Measurements from ENCODE around the gene FANCF.

FANCF gene

DNA sequence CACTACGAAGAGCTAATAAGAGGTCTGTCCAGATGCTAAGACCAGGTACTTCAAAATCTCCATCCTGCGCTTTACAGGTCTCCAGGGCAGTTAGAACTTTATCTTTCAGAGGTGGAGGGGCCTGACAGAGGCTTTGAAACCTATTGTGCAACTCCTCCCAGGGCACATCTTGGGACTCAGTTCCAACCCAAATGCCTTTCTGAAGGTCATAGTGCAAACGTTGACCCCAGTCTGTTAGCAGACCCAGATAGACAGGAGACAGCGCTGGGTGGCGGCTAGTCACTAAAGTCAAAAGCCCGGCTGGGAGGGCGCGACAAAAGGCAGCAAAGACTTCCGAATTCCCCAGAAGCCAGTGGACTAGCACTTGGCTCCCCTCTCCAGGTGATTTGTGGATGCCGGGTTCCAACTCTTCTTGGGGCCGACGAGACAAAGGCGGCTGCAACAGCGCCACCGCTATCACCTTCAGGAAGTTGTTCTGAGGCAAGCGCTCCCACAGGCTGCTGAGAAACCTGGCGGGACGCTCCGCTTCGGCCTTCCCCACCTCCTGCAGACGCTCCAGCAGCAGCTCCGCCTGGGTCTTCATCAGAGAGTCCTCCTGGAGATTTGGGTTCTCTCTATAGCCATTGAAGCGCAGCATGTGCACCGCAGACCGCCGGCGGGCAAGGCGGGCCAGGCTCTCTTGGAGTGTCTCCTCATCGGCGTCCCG, 728 bp downstream of the FANCF start:
- peak; percentile 78 for DNase-seq

DNA sequence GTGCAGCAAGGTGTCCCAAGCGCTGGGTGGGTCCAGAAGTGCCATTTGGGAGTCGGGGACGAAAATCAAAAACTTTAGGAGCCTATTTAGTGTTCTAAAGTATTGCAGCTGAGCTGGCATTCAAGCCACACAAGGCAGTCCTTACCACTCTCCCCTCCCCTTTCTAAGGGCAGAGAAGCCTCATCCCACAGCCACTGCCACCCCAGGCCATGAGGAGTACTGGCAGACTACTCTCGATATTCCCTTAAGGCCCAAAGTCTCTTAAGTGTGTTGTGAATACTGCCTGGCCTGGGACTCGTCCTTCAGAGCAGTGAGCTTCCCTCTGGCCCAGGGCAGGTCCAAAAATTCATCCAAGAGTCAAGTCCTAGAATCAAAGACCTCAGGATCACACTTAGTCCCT, 7.8 kb downstream of the FANCF start:
- DNase-seq: no peak

DNA sequence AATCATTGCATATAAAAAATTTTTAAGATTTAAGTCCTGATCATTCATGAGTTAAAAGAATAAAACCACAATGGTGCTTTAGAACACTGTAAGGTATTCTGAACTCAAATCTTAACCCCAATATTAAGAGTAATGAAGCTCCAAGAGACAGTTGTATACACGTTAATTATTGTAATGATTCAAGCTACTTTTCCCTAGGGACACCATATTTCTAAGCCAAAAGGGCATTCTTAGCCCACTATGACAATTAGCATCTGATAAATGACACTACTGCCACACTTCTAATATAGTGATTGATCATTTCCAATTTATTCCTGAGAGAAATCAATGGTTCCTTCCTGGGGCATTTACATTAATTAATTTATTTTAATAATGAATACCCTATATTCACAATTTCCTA, 21.7 kb downstream of the FANCF start:
- no peak for DNase-seq

- DNase-seq: no peak
Measured at GRCh38 chr11:22602504-22602903, 23.1 kb downstream of the FANCF start.

DNA sequence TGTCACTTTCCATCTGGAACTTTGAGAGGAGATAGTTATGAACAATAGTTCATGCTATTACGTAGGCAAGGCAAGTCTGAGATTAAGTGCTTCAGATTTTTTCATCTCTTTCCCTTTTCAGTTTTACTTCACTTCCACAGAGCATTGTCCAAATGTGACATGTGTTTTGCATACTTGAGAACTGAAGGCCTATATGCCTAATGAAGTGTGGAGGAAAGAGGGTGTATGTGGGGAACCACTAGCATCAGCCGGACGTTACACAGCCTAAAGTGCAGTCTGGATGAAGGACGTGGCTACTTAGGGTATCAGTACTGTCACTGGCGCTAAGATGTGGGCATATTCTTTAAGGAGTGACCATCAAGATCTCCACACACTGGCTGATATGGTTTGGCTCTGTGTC, 26.2 kb downstream of the FANCF start:
- DNase-seq: no peak

- no peak for DNase-seq
Measured at GRCh38 chr11:22597062-22597461, 28.6 kb downstream of the FANCF start.

DNA sequence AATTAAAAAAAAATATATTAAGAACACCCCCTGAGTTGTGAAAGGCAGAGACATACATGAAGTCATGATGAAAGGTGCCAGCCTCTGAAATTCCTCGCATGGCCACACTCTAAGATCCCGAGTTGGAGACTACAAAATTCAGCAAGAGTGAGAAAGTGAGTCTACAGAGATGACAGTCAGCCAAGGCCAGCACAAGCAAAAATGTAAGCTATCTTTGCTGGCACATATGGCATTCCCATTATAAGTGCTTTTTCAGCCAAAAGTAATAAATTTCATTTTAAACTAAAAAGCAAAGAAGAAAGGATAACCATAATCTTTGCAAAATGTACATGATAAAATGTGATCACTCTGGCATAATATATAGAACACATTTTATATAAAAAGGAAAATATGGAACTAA, 40.6 kb downstream of the FANCF start:
- no peak for DNase-seq

DNA sequence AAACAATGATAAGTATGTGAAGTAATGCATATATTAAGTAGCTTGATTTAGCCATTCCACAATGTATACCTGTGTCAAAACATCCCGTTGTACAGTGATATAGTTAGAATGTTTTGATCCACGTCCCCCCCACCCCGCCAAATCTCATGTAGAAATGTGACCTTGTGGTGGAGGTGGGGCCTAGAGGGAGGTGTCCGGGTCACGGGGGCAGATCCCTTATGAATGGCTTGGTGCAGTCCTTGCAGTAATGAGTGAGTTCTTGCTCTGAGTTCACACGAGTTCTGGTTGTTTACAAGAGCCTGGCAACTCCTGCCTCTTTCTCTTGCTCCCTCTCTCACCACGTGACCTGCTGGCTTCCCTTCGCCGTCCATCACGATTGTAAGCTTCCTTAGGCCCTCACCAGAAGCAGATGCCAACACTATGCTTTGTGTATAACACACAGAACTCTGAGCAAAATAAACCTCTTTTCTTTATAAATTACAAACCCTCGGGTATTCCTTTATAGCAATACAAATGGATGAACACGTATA, 41.6 kb downstream of the FANCF start:
- DNase-seq: no peak

GRCh38 chr11:22582151-22582410, 43.5 kb downstream of the FANCF start:
- no peak for DNase-seq

DNA sequence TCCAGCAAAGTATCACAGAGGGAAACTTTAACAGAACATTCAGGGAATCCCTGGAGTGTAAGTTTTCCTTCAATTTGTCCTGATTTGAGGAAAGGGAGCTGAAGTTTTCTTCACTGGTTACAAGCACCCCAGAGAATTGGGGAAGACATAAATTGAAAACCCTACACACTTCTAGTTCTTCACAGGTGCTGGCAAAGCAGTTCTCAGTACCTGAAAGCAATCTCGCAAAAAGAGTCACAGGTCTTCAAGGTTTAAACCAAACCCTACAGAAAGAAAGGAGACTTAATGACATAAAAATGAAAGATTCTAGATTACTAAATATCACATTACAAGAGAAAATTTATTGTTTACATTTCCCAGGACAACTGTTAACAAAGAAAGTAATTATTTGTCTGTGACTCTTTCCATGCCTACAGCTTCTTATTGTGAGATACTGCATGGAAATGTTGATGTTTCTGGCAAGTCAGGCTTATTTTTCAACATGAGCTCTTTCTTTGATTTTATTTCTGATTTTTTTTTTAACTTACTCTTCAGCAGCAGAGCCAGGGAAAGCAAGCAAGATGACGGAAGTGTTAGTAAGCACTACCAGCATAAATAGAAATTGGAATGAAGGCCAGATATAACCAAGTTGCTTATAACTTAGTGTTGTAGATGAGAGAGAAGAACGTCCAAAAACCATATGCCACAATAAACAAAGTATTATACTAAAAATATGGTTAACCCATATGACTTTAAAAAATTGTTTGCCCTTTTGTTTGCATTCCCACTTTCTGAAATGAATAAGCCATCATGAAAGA, 44.1 kb downstream of the FANCF start:
- no peak for DNase-seq

DNA sequence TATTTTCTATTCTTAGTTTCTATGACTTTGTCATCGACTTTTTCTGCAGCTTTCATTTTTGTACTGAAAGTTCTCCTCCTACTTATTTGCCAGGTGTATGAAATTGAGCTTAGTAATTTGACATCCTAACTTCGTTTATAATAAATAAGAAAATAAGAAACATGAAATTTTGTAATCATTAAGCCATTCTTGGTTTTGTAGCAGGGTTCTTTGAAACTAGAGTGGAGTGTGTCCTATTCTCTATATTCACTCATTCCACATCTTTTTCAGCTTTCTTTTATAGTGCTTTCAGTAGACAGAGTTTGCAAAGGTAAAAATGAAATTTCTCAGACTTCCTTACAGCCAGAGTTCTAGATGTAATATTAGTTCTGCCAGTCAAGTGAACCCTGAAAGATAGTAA, 47.8 kb downstream of the FANCF start:
- DNase-seq: no peak
